GM12878 (cell line): Measurements from ENCODE around the gene PCNX1. TPM values are rescaled to one million over a fixed set of nuclear protein-coding genes. Genes with fewer than 3 reads are reported as not detected.

Experiments
- ATAC-seq: fragments of 200-7000 bp; cut with Tn5 transposase; 3 replicates; pipeline ENCODE4 v1.9.1; 2020; ENCODE audit warnings: mild to moderate bottlenecking, moderate library complexity
- BruUV-seq: library from RNA; stranded (reverse); fragments of 400-500 nt; replicated peaks from 2 replicates; lab custom pipeline; 2021; lab: Mats Ljungman, UMichigan
- CTCF ChIA-PET: fragments of 300-600 bp; sonication (Branson Sonifier 250); formaldehyde crosslinking; extraction: SDS; loops from one replicate; lab custom pipeline; 2021; ENCODE audit warnings: inconsistent platforms; lab: Yijun Ruan, JAX
- POLR2A ChIA-PET: fragments of 350-600 bp; formaldehyde crosslinking; extraction: SDS; loops from one replicate; lab custom pipeline; 2021; ENCODE audit warnings: inconsistent platforms; lab: Charles Lee
- RAD21 ChIA-PET: fragments of 300-600 bp; sonication (Branson Sonifier 250); formaldehyde crosslinking; loops from one replicate; lab custom pipeline; 2023; ENCODE audit warnings: antibody characterized with exemption; ENCODE audit not compliant: unreplicated experiment; lab: Charles Lee
- SMC1A ChIA-PET: fragments of 300-600 bp; sonication (Branson Sonifier 250); formaldehyde crosslinking; loops from one replicate; lab custom pipeline; 2023; ENCODE audit not compliant: unreplicated experiment, uncharacterized antibody; lab: Charles Lee
- DNase-seq: peaks from one replicate; pipeline ENCODE4 v3.0.0-alpha.2; 2011; ENCODE audit warnings: low read depth, low spot score
- FAIRE-seq: peaks from 3 replicates; lab custom pipeline; 2011; peaks lifted over from hg19 to GRCh38; lab: Jason Lieb, UNC
- H2AFZ ChIP-seq: 2 replicates; pipeline ENCODE4 v1.6.0; 2011; ENCODE audit warnings: low read depth, low read length, control low read depth; ENCODE audit not compliant: control insufficient read depth
- H3K27ac ChIP-seq: 2 replicates; pipeline ENCODE4 v1.5.1; 2011; ENCODE audit warnings: control low read depth; ENCODE audit not compliant: control insufficient read depth, insufficient read depth
- H3K27me3 ChIP-seq, 2 experiments: replicated peaks in 1 of 2; 2 replicates each; pipeline versions ENCODE4 v1.6.0 to v1.6.1; 2011; ENCODE audit warnings: low read length in 1 of 2; ENCODE audit not compliant: control insufficient read depth in 2 of 2, insufficient read depth in 2 of 2
- H3K36me3 ChIP-seq, 2 experiments: 2 replicates each; pipeline ENCODE4 v1.5.1; 2011; ENCODE audit warnings: low read length in 1 of 2; ENCODE audit not compliant: control insufficient read depth in 2 of 2, insufficient read depth in 2 of 2
- H3K4me1 ChIP-seq: 2 replicates; pipeline ENCODE4 v1.6.1; 2011; ENCODE audit warnings: mild to moderate bottlenecking, low read length, moderate library complexity, mixed read lengths; ENCODE audit not compliant: control insufficient read depth, insufficient read depth
- H3K4me2 ChIP-seq: 2 replicates; pipeline ENCODE4 v1.6.0; 2011; ENCODE audit warnings: control low read depth; ENCODE audit not compliant: control insufficient read depth, insufficient read depth
- H3K4me3 ChIP-seq: fragments of 200-600 bp; sonication (generic); 2 replicates; pipeline ENCODE4 v1.5.1; 2016
- H3K79me2 ChIP-seq: 2 replicates; pipeline ENCODE4 v1.6.0; 2011; ENCODE audit warnings: low read length; ENCODE audit not compliant: control insufficient read depth, insufficient read depth
- H3K9ac ChIP-seq: 2 replicates; pipeline ENCODE4 v1.8.0; 2011; ENCODE audit warnings: low read length, control low read depth, mixed read lengths; ENCODE audit not compliant: control insufficient read depth, insufficient read depth
- H3K9me3 ChIP-seq: replicated peaks from 3 replicates; pipeline ENCODE4 v1.5.1; 2011; ENCODE audit warnings: mild to moderate bottlenecking, low read length; ENCODE audit not compliant: control insufficient read depth, insufficient read depth
- H4K20me1 ChIP-seq: 2 replicates; pipeline ENCODE4 v1.6.0; 2011; ENCODE audit not compliant: control insufficient read depth, insufficient read depth
- CREB1 ChIP-seq: IDR thresholded peaks from 2 replicates; pipeline ENCODE4 v1.6.1; 2012; ENCODE audit warnings: low read depth, mild to moderate bottlenecking, inconsistent platforms
- HDAC6 ChIP-seq: fragments of 200-600 bp; sonication (generic); IDR thresholded peaks from one replicate; pipeline ENCODE4 v1.8.0; 2017; ENCODE audit warnings: antibody characterized with exemption; ENCODE audit not compliant: unreplicated experiment
- IRF3 ChIP-seq: fragments of 450-650 bp; IDR thresholded peaks from 2 replicates; pipeline ENCODE4 v1.6.1; 2014; ENCODE audit warnings: mild to moderate bottlenecking
- MEF2B ChIP-seq: fragments of 450-650 bp; IDR thresholded peaks from 2 replicates; pipeline ENCODE4 v1.6.1; 2018; ENCODE audit warnings: mild to moderate bottlenecking, moderate library complexity; ENCODE audit not compliant: partially characterized antibody, poor library complexity, severe bottlenecking
- SP1 ChIP-seq: IDR thresholded peaks from one replicate; pipeline ENCODE4 v1.6.1; 2011; ENCODE audit warnings: low read depth, low read length
- WGBS: methylation state at CpG from one replicate; pipeline ENCODE4 v1.1.6; 2016; ENCODE audit warnings: low lambda C conversion rate; ENCODE audit not compliant: insufficient replicate concordance, insufficient coverage; ENCODE audit errors: missing lambda C conversion rate; 5-methylcytosine and 5-hydroxymethylcytosine counted together
- in situ Hi-C: fragments of 300-500 bp; cut with MboI; formaldehyde crosslinking; loops from 9 replicates; pipeline ENCODE4 v1.14.3; 2018; ENCODE audit warnings: mixed read lengths
- intact Hi-C: fragments of 100-400 bp; cut with micrococcal nuclease; formaldehyde crosslinking; loops from one replicate; pipeline ENCODE4 v1.14.2; 2022; ENCODE audit not compliant: unreplicated experiment
- polyA plus RNA-seq, 11 experiments: library from polyadenylated mRNA; depleted of rRNA in 4 of 11; unstranded in 6 of 11; stranded (reverse) in 5 of 11; fragments of >200 nt; fragmentation: Nextera tagmentation in 4 of 11; fragmentation: Illumina TruSeq in 1 of 11; extraction: Ambion mirVana in 4 of 11; extraction: Trizol in 1 of 11; gene quantifications; 1 replicate in 1 of 11; 2 replicates in 10 of 11; pipeline versions ENCODE4 v1.2.1 to v1.2.3, GENCODE V29; 2011 to 2016; ENCODE audit warnings: inconsistent platforms in 2 of 11, missing spikeins in 2 of 11, low read depth in 1 of 11
- total RNA-seq, 4 experiments: library from RNA; depleted of rRNA in 3 of 4; stranded (reverse); fragments of >200 nt in 3 of 4; fragmentation: Illumina TruSeq in 1 of 4; extraction: Trizol in 1 of 4; gene quantifications; 2 replicates each; pipeline versions ENCODE4 v1.2.1 to v1.2.3, GENCODE V29; 2013 to 2021

The PCNX1 gene
- total and polyA plus RNA-seq, 10 of the 15 experiments (the other 5 are each of a cell fraction or from before 2014, with no cell fraction given), result 4.6 to 53.9 (median 20.5) TPM

DNA sequence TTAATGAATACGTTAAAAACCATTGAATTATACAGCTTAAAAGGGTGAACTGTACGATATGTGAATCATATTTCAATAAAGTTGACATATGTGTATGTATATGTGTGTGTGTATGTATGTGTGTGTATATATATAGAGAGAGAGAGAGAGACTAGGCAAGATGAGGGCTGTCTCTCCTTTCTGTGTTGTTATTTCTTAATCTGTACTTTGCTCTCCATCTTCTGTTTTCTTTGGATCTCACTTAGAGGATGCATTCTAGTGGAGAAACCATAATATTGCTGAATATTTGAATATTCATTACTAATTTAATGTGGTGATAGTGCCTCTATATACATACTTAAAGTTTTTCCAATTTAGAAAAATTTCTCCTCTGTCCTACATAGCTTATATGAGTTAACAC, 50.5 kb downstream of the PCNX1 start:
- Histone ChIP-seq H3K27me3 (no peaks in the 10 kb centered on the region), H4K20me1 (no peaks in the 10 kb centered on the region)
- TF ChIP-seq HDAC6 (no peak), MEF2B (no peak), CREB1 (no peak), SP1 (no peak), IRF3 (no peak)
- TF ChIP-seq, all 136 proteins: peak for 0
- no peak overlapping the region for H3K4me3 ChIP-seq
- FAIRE-seq, result no peak
- CTCF ChIA-PET, result interaction anchor here (0.8 to 8.9 kb wide), 5 partner anchors 9 to 137 kb away, joined by 3 to 160 read pairs (median 9); partner anchors contain the start of gene PCNX1
- H3K36me3 ChIP-seq, result no peaks in the 10 kb centered on the region; a peak in 1 of 4 replicates
- no peak overlapping the region for H3K4me2 ChIP-seq
- POLR2A ChIA-PET, result interaction anchor here (0.6 to 1.4 kb wide), 2 partner anchors 50 to 132 kb away, joined by 3 to 5 read pairs; partner anchors contain the start of gene PCNX1
- SMC1A ChIA-PET, result interaction anchor here (0.6 to 8.2 kb wide), 5 partner anchors 19 to 244 kb away, joined by 3 to 119 read pairs (median 3); no protein-coding TSS in a partner anchor
- in situ Hi-C loops (no loop called here), intact Hi-C loops (loop anchor here (5.0 kb wide), 1 partner anchor 50 kb away; the partner anchor contains the start of gene PCNX1)
- H3K79me2 ChIP-seq, result no peaks in the 10 kb centered on the region; the same call in none of the 2 replicates
- no peaks in the 10 kb centered on the region for H3K9me3 ChIP-seq
- BruUV-seq, result no TSS peak
- H2AFZ ChIP-seq, result no peak overlapping the region
- RAD21 ChIA-PET, result interaction anchor here (0.8 to 7.7 kb wide), 5 partner anchors 47 to 244 kb away, joined by 3 to 98 read pairs (median 4); partner anchors contain the start of gene PCNX1
- no peak for DNase-seq
- H3K9ac ChIP-seq, result no peak overlapping the region
- H3K4me1 ChIP-seq, result no peaks in the 10 kb centered on the region
- H3K27ac ChIP-seq, result no peak overlapping the region
- no peak for ATAC-seq
- 76% methylated on average over 2 of the region's 2 CpGs for WGBS
